ENCODE results near the gene PAPSS2. TPM values are rescaled to one million over a fixed set of nuclear protein-coding genes. Genes with fewer than 3 reads are reported as not detected.

PAPSS2 gene
- total RNA-seq, 1 donor from 2014 or later: 5.5 TPM

GRCh38 chr10:87696922-87697745 lies 37.5 kb downstream of the PAPSS2 start:
- H3K27me3 ChIP-seq (ENCODE audit: control insufficient read depth, insufficient read depth, low read length): no peaks in the 10 kb centered on the region
- no peak for TF ChIP-seq CTCF (IDR thresholded peaks at IDR 0.05; ENCODE audit: insufficient read depth, low read length, severe bottlenecking)
- FAIRE-seq (no peak), DNase-seq (ENCODE audit: low read depth) (no peak)
- no peak overlapping the region for H3K4me3 ChIP-seq (ENCODE audit: low read depth, low read length)
- no peaks in the 10 kb centered on the region for H3K36me3 ChIP-seq (ENCODE audit: control insufficient read depth, insufficient read depth, low read length)

DNA sequence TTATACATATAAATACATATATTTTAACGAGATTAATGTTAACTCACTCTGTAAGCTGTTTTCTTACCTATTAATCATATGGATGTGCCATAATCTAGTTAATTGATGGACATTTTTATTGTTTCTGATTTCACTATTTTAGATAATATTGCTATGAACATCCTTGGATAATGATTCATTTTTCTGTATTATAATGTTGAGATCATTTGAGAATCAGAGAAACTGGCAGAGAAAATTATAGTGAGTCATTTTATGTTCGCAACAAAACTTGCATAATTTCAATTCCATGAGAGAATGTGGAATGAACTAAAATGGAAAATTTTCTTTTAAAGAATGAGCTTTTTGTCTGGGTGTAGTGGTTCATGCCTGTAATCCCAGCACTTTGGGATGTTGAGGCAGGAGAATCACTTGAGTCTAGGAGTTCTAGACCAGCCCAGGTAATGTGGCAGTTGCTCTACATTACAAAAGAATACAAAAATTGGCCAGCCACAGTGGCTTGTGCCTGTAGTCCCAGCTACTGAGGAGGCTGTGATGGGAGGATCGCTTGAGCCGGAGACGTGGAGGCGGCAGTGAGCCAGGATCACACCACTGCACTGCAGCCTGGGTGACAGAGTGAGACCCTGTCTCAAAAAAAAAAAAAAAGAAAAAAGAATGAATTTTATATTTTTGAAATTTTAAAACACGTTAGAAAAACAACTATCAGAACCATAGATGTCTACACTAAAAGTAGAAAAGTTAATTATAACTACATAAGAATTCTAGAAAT lies 40.5 kb downstream of the PAPSS2 start:
- no peak for TF ChIP-seq CTCF (IDR thresholded peaks at IDR 0.05; ENCODE audit: insufficient read depth, low read length, severe bottlenecking)
- no peak overlapping the region for H3K4me3 ChIP-seq (ENCODE audit: low read depth, low read length)
- DNase-seq (ENCODE audit: low read depth): peak; percentile 57
- no peak for FAIRE-seq
- H3K36me3 ChIP-seq (ENCODE audit: control insufficient read depth, insufficient read depth, low read length): no peaks in the 10 kb centered on the region
- no peaks in the 10 kb centered on the region for H3K27me3 ChIP-seq (ENCODE audit: control insufficient read depth, insufficient read depth, low read length)

GRCh38 chr10:87702260-87702972 lies 42.7 kb downstream of the PAPSS2 start:
- no peaks in the 10 kb centered on the region for H3K27me3 ChIP-seq (ENCODE audit: control insufficient read depth, insufficient read depth, low read length)
- H3K36me3 ChIP-seq (ENCODE audit: control insufficient read depth, insufficient read depth, low read length): no peaks in the 10 kb centered on the region
- TF ChIP-seq CTCF (IDR thresholded peaks at IDR 0.05; ENCODE audit: insufficient read depth, low read length, severe bottlenecking): no peak
- FAIRE-seq (peak; percentile 55), DNase-seq (ENCODE audit: low read depth) (no peak)
- H3K4me3 ChIP-seq (ENCODE audit: low read depth, low read length): no peak overlapping the region

- no peak for FAIRE-seq
These were observed 43.3 kb downstream of the PAPSS2 start for GRCh38 chr10:87702973-87703294.

GRCh38 chr10:87703771-87704170 lies 44.1 kb downstream of the PAPSS2 start:
- Histone ChIP-seq H3K4me3 (ENCODE audit: low read depth, low read length) (no peak overlapping the region), H3K27me3 (ENCODE audit: control insufficient read depth, insufficient read depth, low read length) (no peaks in the 10 kb centered on the region), H3K36me3 (ENCODE audit: control insufficient read depth, insufficient read depth, low read length) (no peaks in the 10 kb centered on the region)
- FAIRE-seq: no peak
- no peak for TF ChIP-seq CTCF (IDR thresholded peaks at IDR 0.05; ENCODE audit: insufficient read depth, low read length, severe bottlenecking)
- no peak for DNase-seq (ENCODE audit: low read depth)

More at GRCh38 chr10:87702973-87703294, 43.3 kb downstream of the PAPSS2 start:
- TF ChIP-seq CTCF (IDR thresholded peaks at IDR 0.05; ENCODE audit: insufficient read depth, low read length, severe bottlenecking): no peak
- Histone ChIP-seq H3K36me3 (ENCODE audit: control insufficient read depth, insufficient read depth, low read length) (no peaks in the 10 kb centered on the region), H3K4me3 (ENCODE audit: low read depth, low read length) (no peak overlapping the region), H3K27me3 (ENCODE audit: control insufficient read depth, insufficient read depth, low read length) (no peaks in the 10 kb centered on the region)
- no peak for DNase-seq (ENCODE audit: low read depth)

Data from bronchial epithelial cell (primary cell).